HEK293 (cell line): ENCODE data around the gene PKHD1.

Source experiments
- CTCF ChIA-PET: fragments of 350-600 bp; formaldehyde crosslinking; extraction: SDS; loops from one replicate; lab custom pipeline; 2021; ENCODE audit warnings: antibody characterized with exemption; lab: Yijun Ruan, JAX
- POLR2A ChIA-PET: fragments of 300-600 bp; formaldehyde crosslinking; extraction: SDS; loops from one replicate; lab custom pipeline; 2020; ENCODE audit warnings: antibody characterized with exemption, inconsistent platforms; lab: Yijun Ruan, JAX
- H3K27ac ChIP-seq: fragments of 200-500 bp; sonication (Bioruptor generic); 2 replicates; pipeline ENCODE4 v1.5.1; 2014; ENCODE audit warnings: low read depth, low read length, control low read depth, inconsistent platforms; ENCODE audit errors: extremely low read depth
- H3K36me3 ChIP-seq, 2 experiments: fragments of 200-500 bp in 1 of 2; sonication (Bioruptor generic) in 1 of 2; 1 replicate in 1 of 2; 2 replicates in 1 of 2; pipeline ENCODE4 v1.5.1; 2014 to 2017; ENCODE audit warnings: inconsistent platforms in 2 of 2, low read length in 2 of 2; ENCODE audit not compliant: control insufficient read depth in 2 of 2, insufficient read depth in 1 of 2
- H3K4me1 ChIP-seq: fragments of 200-500 bp; sonication (Bioruptor generic); 2 replicates; pipeline ENCODE4 v1.5.1; 2014; ENCODE audit warnings: mild to moderate bottlenecking, low read length, inconsistent platforms; ENCODE audit not compliant: control insufficient read depth, insufficient read depth
- H3K4me3 ChIP-seq: 2 replicates; pipeline ENCODE4 v1.5.1; 2011; ENCODE audit warnings: low read depth, mild to moderate bottlenecking, control low read depth, low read length, moderate library complexity
- H3K9me3 ChIP-seq: fragments of 200-500 bp; sonication (Bioruptor generic); 2 replicates; pipeline ENCODE4 v1.5.1; 2014; ENCODE audit warnings: low read depth, low read length, inconsistent platforms; ENCODE audit not compliant: control insufficient read depth, insufficient read depth
- BCL11A ChIP-seq: fragments of 450-650 bp; formaldehyde crosslinking; IDR thresholded peaks from 2 replicates; pipeline ENCODE4 v1.5.1; 2016; ENCODE audit warnings: low read depth, missing biosample characterization, missing genetic modification characterization
- ELK4 ChIP-seq: IDR thresholded peaks from 2 replicates; pipeline ENCODE4 v1.6.1; 2011; ENCODE audit warnings: mild to moderate bottlenecking, low read depth, low read length, borderline replicate concordance
- FEZF1 ChIP-seq: fragments of 450-650 bp; formaldehyde crosslinking; IDR thresholded peaks from 2 replicates; pipeline ENCODE4 v1.5.1; 2016; ENCODE audit warnings: missing biosample characterization, missing genetic modification characterization
- IKZF3 ChIP-seq: fragments of 450-650 bp; IDR thresholded peaks from 2 replicates; pipeline ENCODE4 v1.5.0; 2018; ENCODE audit warnings: missing biosample characterization, mild to moderate bottlenecking, missing genetic modification characterization, moderate library complexity
- KLF1 ChIP-seq: fragments of 450-650 bp; formaldehyde crosslinking; IDR thresholded peaks from 2 replicates; pipeline ENCODE4 v1.5.1; 2016; ENCODE audit warnings: missing biosample characterization, missing genetic modification characterization
- KLF10 ChIP-seq: fragments of 450-650 bp; IDR thresholded peaks from 2 replicates; pipeline ENCODE4 v1.5.1; 2018; ENCODE audit warnings: missing biosample characterization, mild to moderate bottlenecking, missing genetic modification characterization
- KLF16 ChIP-seq: fragments of 450-650 bp; formaldehyde crosslinking; IDR thresholded peaks from 2 replicates; pipeline ENCODE4 v1.5.1; 2017; ENCODE audit warnings: missing biosample characterization, missing genetic modification characterization
- KLF17 ChIP-seq: fragments of 450-650 bp; formaldehyde crosslinking; IDR thresholded peaks from 2 replicates; pipeline ENCODE4 v1.5.1; 2016; ENCODE audit warnings: missing biosample characterization, missing genetic modification characterization
- MEIS1 ChIP-seq: sonication (generic); formaldehyde crosslinking; IDR thresholded peaks from 2 replicates; pipeline ENCODE4 v1.8.1; 2022; ENCODE audit warnings: missing genetic modification reagents, mild to moderate bottlenecking, borderline replicate concordance
- OSR2 ChIP-seq: fragments of 450-650 bp; formaldehyde crosslinking; IDR thresholded peaks from 2 replicates; pipeline ENCODE4 v1.5.1; 2016; ENCODE audit warnings: missing biosample characterization, missing genetic modification characterization
- SP7 ChIP-seq: fragments of 450-650 bp; formaldehyde crosslinking; IDR thresholded peaks from 2 replicates; pipeline ENCODE4 v1.5.1; 2016; ENCODE audit warnings: missing biosample characterization, missing genetic modification characterization
- ZNF121 ChIP-seq: fragments of 450-650 bp; formaldehyde crosslinking; IDR thresholded peaks from 2 replicates; pipeline ENCODE4 v1.5.1; 2016; ENCODE audit warnings: missing biosample characterization, missing genetic modification characterization
- ZNF354C ChIP-seq: fragments of 450-650 bp; formaldehyde crosslinking; IDR thresholded peaks from 2 replicates; pipeline ENCODE4 v1.5.1; 2016; ENCODE audit warnings: missing biosample characterization, missing genetic modification characterization, low read depth, borderline replicate concordance
- ZNF510 ChIP-seq: fragments of 450-650 bp; formaldehyde crosslinking; IDR thresholded peaks from 2 replicates; pipeline ENCODE4 v1.5.1; 2018; ENCODE audit warnings: mild to moderate bottlenecking, missing genetic modification characterization, missing biosample characterization; ENCODE audit not compliant: insufficient replicate concordance
- ZNF555 ChIP-seq: fragments of 450-650 bp; formaldehyde crosslinking; conservative IDR thresholded peaks from 2 replicates; pipeline ENCODE4 v1.5.1; 2017; ENCODE audit warnings: missing biosample characterization, mild to moderate bottlenecking, missing genetic modification characterization, inconsistent platforms
- TF ChIP-seq, protein P1 (sequence below): fragments of 450-650 bp; formaldehyde crosslinking; IDR thresholded peaks from 2 replicates; pipeline ENCODE4 v1.5.1; 2016; ENCODE audit warnings: missing biosample characterization, missing genetic modification characterization
- TF ChIP-seq, protein P2 (sequence below): fragments of 450-650 bp; formaldehyde crosslinking; IDR thresholded peaks from 2 replicates; pipeline ENCODE4 v1.5.1; 2016; ENCODE audit warnings: missing biosample characterization, missing genetic modification characterization
- TF ChIP-seq, protein P3 (sequence below): fragments of 450-650 bp; formaldehyde crosslinking; conservative IDR thresholded peaks from 2 replicates; pipeline ENCODE4 v1.5.1; 2016; ENCODE audit warnings: low read depth, missing biosample characterization, missing genetic modification characterization

The PKHD1 gene

GRCh38 chr6:51578362-51578761 is 509.1 kb downstream of the PKHD1 start (continued):
- TF ChIP-seq ELK4 (no peak), ZNF510 (tag by site-specific recombination) (no peak), KLF10 (tag by site-specific recombination) (no peak), BCL11A (no peak), ZNF121 (tag by site-specific recombination) (no peak), KLF16 (no peak), OSR2 (tag by site-specific recombination) (no peak)
- TF ChIP-seq, protein P1, sequence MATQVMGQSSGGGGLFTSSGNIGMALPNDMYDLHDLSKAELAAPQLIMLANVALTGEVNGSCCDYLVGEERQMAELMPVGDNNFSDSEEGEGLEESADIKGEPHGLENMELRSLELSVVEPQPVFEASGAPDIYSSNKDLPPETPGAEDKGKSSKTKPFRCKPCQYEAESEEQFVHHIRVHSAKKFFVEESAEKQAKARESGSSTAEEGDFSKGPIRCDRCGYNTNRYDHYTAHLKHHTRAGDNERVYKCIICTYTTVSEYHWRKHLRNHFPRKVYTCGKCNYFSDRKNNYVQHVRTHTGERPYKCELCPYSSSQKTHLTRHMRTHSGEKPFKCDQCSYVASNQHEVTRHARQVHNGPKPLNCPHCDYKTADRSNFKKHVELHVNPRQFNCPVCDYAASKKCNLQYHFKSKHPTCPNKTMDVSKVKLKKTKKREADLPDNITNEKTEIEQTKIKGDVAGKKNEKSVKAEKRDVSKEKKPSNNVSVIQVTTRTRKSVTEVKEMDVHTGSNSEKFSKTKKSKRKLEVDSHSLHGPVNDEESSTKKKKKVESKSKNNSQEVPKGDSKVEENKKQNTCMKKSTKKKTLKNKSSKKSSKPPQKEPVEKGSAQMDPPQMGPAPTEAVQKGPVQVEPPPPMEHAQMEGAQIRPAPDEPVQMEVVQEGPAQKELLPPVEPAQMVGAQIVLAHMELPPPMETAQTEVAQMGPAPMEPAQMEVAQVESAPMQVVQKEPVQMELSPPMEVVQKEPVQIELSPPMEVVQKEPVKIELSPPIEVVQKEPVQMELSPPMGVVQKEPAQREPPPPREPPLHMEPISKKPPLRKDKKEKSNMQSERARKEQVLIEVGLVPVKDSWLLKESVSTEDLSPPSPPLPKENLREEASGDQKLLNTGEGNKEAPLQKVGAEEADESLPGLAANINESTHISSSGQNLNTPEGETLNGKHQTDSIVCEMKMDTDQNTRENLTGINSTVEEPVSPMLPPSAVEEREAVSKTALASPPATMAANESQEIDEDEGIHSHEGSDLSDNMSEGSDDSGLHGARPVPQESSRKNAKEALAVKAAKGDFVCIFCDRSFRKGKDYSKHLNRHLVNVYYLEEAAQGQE, result no peak

- H3K4me1 ChIP-seq, result no peaks in the 10 kb centered on the region
- H3K36me3 ChIP-seq, result no peaks in the 10 kb centered on the region
- no peak overlapping the region for H3K27ac ChIP-seq
- TF ChIP-seq, protein P2, sequence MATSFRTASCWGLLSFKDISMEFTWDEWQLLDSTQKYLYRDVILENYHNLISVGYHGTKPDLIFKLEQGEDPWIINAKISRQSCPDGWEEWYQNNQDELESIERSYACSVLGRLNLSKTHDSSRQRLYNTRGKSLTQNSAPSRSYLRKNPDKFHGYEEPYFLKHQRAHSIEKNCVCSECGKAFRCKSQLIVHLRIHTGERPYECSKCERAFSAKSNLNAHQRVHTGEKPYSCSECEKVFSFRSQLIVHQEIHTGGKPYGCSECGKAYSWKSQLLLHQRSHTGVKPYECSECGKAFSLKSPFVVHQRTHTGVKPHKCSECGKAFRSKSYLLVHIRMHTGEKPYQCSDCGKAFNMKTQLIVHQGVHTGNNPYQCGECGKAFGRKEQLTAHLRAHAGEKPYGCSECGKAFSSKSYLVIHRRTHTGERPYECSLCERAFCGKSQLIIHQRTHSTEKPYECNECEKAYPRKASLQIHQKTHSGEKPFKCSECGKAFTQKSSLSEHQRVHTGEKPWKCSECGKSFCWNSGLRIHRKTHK (tag by site-specific recombination), result no peak
- TF ChIP-seq ZNF555 (tag by site-specific recombination) (no peak), KLF17 (no peak), SP7 (no peak), MEIS1 (CRISPR knock-in tag) (no peak), ZNF354C (tag by site-specific recombination) (no peak), FEZF1 (no peak), IKZF3 (tag by site-specific recombination) (no peak), KLF1 (tag by site-specific recombination) (no peak)
- TF ChIP-seq, protein P3, sequence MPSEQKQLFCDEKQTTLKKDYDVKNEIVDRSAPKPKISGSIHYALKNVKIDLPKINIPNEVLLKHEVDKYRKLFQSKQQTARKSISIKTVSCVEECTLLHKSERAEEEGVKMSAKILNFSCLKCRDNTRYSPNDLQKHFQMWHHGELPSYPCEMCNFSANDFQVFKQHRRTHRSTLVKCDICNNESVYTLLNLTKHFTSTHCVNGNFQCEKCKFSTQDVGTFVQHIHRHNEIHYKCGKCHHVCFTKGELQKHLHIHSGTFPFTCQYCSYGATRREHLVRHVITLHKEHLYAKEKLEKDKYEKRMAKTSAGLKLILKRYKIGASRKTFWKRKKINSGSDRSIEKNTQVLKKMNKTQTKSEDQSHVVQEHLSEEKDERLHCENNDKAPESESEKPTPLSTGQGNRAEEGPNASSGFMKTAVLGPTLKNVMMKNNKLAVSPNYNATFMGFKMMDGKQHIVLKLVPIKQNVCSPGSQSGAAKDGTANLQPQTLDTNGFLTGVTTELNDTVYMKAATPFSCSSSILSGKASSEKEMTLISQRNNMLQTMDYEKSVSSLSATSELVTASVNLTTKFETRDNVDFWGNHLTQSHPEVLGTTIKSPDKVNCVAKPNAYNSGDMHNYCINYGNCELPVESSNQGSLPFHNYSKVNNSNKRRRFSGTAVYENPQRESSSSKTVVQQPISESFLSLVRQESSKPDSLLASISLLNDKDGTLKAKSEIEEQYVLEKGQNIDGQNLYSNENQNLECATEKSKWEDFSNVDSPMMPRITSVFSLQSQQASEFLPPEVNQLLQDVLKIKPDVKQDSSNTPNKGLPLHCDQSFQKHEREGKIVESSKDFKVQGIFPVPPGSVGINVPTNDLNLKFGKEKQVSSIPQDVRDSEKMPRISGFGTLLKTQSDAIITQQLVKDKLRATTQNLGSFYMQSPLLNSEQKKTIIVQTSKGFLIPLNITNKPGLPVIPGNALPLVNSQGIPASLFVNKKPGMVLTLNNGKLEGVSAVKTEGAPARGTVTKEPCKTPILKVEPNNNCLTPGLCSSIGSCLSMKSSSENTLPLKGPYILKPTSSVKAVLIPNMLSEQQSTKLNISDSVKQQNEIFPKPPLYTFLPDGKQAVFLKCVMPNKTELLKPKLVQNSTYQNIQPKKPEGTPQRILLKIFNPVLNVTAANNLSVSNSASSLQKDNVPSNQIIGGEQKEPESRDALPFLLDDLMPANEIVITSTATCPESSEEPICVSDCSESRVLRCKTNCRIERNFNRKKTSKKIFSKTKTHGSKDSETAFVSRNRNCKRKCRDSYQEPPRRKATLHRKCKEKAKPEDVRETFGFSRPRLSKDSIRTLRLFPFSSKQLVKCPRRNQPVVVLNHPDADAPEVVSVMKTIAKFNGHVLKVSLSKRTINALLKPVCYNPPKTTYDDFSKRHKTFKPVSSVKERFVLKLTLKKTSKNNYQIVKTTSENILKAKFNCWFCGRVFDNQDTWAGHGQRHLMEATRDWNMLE (tag by site-specific recombination), result no peak
- TF ChIP-seq, all 188 proteins: peak for 0
- Histone ChIP-seq H3K9me3 (no peaks in the 10 kb centered on the region), H3K4me3 (no peak overlapping the region)
- CTCF ChIA-PET, result no interaction called here
- POLR2A ChIA-PET, result no interaction called here
Observed at GRCh38 chr6:51574040-51574439, 513.4 kb downstream of the PKHD1 start.
